Mucosa of gallbladder (tissue), 1 donor: ENCODE measurements around the gene STXBP1. TPM values are rescaled to one million over a fixed set of nuclear protein-coding genes. Genes with fewer than 3 reads are reported as not detected.

Source experiments
- DNase-seq: peaks from one replicate; pipeline ENCODE4 v3.0.0-alpha.2; 2020; ENCODE audit warnings: low spot score
- total RNA-seq: library from RNA; stranded (reverse); gene quantifications from one replicate; pipeline ENCODE4 v1.2.1, GENCODE V29; 2021
- donor health status: DM: no; HTN: no; CAD: no.

STXBP1 gene
- total RNA-seq: 52.8 TPM

DNA sequence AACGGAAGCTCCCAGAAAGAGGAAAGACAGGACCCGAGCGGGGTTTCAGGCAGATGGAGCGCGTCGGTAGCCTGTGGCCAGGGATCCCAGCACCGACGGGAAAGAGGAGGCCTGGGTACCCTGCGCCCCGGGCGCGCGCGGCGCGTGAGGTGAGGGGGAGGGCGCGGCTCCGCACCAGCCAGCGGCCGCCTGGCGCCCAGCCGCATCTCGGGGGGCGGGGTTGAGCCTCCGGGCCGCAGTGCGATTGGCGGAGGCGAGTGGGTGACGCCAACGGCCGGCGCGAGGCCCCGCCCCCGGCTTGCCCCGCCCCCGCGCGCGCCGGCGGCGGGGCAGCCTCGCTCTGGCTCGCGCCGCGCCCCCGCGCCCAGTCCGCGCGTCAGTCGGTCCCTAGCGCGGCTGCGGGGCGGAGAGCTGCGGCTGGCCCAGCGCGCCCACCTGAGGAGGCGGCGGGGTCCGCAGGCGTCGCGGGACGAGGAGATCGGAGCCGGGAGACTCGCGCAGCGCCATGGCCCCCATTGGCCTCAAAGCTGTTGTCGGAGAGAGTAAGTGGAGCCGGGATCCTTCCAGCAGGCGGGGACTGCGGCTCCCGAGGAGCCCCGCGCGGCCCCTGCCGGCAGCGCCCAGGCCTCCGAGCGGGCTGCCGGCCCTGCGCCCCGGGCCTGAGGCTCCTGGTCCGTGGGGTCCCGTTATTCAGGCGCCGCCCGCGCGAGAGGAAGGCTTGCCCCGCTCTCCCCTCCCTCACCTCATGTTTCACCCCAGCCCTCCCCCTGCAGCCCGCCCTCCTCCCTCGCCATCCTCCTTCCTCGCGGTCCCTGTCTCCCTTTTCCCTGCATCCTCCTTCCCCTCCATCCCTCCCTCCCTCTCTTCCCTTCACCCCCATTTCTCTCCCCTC is at the start of gene STXBP1:
Gene STXBP1 (plus strand): TSS at position 379 of the 892 bp plus-strand sequence. CDS start 127 bp downstream, at position 506.
- DNase-seq: peak; percentile 90

DNA sequence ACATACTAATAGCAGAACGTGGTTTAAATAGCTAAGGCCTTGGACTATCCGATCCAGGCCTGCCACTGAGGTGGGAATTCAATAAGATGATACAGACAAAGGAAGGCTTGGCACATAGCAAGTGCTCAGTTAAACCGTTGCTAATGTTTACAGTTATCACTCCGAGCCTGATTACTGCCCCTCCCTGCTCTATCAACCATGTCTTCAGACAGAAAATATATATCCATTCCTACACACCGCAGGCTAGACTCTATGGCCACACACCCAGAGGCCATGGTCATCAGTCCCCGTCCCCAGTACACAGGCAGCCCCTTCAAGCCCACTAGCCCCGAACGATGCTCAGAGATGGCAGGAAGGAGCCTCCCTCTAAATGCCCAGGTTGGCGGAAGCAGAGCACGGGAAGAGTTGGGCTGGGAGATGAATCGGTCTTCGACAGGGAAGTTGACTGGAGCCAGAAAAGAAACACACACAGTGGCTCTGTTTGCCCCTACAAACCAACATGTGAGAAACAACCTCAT is 49.7 kb upstream of the STXBP1 start:
- DNase-seq: no peak

DNA sequence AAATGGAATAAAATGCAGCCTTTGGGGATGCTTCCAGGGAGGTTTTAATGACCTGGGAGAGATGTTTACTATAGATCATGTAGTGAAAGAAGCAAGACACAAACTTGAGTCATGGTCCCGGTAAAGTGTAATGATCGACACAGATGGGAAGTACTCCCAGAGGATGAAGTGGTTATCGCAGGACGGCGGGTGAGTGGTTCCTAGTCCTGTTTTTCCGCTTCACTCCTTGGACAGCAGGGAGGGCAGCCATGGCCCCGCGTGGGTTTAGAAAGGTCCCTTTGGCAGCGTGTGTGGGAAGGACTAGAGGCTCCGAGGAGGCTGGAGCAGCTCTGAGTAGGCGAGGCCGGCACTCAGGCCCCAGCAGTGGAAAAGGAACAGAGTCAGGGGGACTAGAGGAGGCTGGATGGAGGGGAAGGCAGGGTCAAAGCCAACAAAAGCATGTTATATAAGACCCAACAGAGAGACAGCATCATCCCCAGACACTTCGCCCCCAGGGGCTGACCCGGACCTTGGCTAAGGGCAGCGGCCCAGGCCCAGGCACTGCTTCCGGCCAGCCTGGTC is 49.2 kb upstream of the STXBP1 start:
- DNase-seq: no peak

DNA sequence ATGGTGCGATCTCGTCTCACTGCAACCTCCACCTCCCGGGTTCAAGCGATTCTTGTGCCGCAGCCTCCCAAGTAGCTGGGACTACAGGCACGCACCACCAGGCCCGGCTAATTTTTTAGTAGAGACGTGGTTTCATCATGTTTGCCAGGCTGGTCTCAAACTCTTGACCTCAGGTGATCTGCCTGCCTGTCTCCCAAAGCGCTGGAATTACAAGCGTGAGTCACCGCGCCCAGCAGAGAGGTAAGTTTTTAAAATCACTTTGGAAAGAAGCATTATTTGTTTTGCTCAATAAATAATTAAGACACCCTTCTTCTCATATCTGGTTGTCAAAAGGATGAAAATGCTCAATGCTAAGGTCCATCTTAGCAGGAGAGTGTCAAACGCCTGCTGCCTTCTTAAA is 48.5 kb upstream of the STXBP1 start:
- DNase-seq: no peak

DNA sequence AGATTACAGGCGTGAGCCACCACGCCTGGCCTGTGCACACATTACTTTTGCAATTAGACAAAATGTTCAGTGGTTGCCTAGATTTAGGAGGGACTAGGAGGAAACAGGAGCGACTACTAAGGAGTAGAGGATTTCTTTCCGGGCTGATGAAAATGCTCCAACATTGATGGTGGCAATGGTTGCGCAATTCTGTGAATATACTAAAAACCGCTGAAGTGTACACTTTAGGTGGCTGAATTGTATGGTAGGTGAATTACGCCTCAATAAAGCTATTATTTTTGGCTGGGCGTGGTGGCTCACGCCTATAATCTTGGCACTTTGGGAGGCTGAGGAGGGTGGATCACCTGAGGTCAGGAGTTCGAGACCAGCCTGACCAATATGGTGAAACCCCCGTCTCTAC is 46.8 kb upstream of the STXBP1 start:
- DNase-seq: no peak

DNA sequence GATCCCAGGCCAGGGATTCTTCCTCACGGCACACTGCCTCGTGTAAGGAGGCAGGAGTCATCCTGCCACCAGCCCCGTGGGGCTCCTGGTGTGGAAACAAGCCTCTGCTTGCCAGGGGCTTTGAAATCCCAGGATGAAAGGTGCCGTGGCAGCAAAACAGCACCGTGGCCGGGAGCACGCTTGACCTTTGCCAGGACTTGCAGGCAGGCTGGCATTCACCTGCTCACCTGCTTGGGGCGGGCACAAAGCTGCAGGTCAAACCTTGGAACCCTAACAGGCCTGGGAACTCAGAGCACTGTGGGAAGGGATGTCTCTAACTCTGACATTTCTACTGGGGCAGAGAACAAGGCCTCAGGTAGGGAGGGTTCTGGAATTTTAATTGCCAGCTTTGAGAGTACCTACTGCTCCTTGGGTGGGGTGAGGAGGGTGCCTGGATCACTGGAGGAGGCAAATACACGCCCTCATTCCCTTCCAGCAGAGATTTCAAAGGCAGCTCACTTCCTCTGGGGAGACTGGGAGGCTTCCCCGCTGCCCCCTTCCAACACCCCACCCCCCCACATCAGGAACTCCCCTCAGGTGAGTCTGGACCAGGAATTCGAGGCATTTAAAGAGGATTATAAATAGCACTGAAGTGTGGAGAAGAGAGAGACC is 45.6 kb upstream of the STXBP1 start:
- no peak for DNase-seq

DNA sequence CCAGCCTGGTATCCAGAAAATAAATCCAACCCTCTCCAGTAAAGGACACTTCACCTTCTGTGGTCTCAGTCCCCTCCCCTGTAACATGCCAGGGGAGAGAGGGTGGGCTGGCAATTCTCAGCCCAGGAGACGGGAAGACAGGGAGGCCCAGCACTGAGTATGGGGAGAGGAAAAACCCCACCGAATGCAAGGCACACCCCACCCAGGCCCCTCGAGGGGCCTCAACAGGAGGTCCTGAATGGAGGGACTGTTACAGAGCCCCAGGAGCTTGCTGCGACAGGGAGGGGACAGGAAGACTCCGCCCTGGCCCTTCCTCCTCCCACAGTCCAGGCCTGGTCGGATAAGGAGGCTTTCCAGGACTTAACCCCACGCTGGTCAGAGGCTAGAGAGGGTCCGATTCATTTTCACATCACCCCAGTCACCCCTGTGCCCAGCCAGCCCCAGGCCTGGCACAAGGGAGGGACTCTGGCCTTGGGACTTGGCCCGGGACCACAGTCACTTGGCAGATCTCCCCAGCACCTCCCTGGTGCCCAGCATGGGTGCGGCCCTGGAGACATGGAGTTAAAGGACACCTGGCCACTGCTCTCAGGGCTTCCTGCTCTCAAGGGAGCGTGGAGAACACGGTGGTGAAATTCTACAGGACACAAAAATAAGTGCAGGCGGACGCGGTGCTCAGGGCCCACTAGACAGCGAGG is 44.9 kb upstream of the STXBP1 start:
- DNase-seq: peak; percentile 63

DNA sequence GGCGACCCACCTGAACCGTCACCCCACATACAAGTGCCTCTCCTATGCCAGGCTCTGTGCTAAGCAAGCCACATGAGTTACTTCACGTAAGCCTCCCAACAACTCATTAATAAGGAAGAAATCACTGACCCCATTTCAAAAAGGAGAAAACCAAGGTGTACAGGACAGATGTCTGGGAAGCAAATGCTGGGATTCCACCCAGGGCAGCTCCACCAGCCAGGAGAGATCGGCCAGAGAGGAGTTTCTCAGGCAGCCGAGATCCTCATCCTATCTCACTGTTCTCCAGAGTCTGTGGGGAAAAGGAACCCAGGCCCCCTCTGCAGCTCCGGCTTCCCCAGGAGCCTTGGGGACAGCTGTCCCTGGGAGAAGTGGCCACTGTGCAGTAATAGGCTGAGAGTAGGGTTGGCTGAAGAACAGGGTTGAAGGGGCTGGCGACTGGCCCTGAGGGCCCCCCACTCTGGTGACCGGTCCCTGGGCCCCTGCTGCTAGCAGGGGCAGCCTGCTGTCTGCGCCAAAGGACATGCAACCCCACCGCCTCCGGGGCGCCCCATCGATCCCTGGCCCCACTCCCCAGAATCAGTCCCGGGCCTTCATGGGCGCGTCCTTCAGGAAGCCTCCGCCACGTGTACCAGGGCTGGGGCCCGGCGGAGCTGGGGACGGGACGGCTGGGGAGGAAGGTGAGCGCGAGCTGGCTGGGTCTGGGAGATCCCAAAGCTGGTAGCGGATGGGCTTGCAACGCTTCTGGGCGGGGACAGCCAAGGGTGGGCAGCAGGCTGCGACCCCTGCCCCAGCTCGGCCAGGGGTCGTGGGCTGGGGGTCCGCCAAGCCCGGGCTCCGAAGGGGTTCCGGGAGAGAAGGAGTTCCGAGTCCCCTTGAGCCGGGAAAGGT is 44.1 kb upstream of the STXBP1 start:
- no peak for DNase-seq

DNA sequence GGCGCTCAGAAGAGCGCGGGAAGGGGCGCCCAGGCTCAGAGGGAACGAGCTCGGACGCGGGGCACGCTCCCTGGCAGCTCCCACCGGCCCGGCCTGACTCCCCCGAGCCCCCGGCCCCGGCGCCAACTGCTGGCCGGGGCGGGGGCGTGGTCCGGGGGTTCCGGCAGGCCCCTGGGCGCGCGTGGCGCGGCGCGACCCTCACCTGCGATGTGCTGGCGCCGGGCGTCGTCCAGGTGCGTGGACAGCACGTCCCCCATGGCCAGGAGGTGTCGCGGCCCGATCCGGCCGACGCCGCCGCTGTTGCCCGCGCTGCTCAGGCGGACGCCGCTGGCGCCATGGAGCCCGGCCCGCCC is 43.5 kb upstream of the STXBP1 start:
- DNase-seq: no peak

DNA sequence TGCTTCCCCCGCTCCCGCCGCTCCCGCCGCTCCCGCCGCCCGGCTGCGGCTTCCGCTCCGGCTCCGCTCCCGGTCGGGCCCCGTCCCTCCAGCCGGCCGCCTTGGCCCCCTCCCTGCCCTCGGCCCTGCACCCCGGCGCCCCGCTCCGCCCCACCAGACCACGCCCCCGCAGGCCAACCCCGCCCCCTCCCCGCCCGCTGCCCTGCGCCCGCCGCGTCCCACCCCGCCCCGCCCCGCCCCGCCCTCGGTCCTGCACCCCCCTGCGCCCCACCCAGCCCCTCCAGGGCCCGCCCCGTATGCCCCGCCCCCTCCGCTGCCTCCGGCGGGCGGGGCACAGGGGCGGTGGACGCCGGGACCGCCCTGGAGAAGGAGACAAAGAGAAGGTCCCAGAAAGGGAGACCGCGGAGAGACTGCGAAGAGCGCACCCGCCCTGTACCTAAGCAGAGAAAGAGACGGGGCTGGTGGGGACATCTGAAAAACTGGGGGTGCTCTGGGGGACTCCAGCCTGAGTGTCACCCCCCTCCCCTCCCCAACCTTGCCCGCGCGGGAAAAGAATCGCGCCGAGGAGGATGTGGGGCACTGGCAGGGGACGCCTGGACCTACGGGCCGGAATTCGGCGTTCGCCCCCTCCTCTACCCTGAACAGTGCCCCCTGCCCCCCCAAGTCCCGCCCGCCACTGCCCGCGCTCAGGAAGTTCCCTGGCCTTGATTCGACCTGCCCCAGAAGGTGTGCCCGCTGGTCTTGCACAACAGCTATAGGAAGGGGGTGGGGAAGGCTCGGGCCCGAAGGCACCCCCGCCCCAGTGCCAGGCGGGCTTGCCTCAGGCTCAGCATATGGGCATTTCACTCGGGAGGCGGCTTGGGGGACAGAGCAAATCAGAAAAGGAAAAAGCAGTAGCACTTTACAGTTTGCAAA is 42.8 kb upstream of the STXBP1 start:
- peak; percentile 76 for DNase-seq

DNA sequence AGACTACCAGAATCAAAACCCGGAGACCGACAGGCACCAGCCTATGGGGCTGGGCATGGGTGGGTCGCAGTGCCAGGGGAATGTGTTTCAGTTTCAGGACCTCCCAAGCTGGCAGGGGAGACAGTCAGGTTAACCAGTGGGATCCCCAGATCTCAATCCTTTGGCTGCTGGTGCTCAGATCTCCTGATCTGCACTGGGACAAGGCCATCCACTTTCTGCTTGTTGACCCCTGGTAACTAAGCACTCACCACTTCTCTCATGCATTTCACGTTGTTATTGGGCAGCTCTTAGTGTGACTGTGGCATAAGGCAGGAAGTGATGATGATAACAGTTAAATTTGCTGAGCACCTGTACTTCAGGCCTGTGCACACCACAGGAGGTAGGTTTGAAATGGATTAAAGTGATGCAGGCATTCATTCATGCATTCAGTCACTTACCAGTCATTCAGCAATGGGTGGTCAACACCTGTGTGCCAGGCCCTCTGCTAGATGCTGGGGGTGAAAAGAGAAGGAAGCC is 42.1 kb upstream of the STXBP1 start:
- no peak for DNase-seq

DNA sequence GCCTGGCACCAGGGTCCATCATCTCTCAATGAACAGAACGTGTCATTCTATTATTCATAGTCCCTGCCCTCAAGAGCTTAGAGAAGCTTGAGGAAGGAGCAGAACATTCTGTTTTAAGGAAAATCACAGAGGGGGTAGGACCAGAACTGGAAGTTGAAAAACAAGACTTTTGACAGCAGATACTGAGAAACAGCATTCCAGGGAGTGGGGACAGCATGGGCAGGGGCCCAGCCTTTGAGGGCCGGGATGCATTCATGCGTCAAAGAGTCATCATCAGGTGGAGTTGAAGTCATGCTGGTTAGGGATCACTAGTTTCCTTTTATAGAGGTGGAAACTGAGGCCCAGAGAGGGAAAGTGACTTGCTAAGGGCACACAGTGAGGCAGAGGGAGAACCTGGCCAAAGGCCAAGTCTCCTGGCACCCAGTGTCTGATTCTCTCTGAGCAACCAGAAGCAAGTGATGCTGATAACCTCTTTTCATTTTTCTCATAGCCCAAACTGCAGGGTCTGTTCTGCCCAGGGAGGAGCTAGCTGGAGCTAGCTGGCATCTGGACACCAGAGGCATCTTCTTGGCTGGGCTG is 41.5 kb upstream of the STXBP1 start:
- no peak for DNase-seq

DNA sequence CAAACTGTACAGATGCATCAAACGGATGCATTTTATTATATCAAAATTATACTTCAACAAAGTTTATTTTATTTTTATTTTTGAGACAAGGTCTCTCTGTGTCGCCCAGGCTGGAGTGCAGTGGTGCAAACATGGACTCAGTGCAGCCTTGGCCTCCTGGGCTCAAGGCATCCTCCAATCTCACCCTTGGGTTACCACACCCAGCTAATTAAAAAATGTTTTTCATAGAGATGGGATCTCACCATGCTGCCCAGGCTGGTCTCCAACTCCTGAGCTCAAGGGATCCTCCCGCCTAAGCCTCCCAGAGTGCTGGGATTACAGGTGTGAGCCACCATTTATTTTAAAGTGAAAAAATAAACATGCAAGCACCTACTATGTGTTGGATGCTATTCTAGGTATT is 40.1 kb upstream of the STXBP1 start:
- no peak for DNase-seq

DNA sequence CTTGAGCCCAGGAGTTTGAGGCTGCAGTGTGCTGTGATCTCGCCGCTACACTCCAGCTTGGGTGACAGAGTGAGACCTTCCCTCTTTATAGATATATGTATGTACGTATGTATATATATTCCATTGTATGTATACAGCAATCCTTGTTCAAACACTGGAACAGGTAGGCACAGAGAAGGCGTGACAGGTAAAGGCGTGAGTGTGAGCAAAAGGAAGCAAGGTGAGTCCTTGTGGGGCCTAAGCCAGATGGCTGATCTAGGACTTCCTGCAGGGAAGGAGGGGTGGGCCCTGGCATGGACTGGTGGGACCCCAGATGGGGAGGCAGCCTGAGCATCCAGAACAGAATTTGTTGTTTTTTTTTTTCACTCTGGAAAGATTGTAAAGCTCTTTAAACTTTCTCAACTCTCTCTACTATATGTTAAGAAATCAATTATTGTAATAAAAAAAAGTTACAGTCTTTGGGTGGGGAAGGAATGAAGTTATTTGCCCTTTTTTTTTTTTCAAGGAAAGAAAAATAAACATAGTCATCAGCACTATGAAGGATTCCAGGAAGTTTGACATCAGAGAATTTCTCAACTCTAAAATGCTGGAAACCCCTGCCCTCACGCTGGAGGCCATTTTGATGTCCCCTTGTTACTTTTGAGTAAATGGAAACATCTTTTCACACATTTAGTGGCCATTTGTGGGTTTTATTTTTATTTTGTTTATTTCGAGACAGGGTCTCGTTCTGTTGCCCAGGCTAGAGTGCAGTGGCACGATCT is 38.9 kb upstream of the STXBP1 start:
- DNase-seq: no peak

DNA sequence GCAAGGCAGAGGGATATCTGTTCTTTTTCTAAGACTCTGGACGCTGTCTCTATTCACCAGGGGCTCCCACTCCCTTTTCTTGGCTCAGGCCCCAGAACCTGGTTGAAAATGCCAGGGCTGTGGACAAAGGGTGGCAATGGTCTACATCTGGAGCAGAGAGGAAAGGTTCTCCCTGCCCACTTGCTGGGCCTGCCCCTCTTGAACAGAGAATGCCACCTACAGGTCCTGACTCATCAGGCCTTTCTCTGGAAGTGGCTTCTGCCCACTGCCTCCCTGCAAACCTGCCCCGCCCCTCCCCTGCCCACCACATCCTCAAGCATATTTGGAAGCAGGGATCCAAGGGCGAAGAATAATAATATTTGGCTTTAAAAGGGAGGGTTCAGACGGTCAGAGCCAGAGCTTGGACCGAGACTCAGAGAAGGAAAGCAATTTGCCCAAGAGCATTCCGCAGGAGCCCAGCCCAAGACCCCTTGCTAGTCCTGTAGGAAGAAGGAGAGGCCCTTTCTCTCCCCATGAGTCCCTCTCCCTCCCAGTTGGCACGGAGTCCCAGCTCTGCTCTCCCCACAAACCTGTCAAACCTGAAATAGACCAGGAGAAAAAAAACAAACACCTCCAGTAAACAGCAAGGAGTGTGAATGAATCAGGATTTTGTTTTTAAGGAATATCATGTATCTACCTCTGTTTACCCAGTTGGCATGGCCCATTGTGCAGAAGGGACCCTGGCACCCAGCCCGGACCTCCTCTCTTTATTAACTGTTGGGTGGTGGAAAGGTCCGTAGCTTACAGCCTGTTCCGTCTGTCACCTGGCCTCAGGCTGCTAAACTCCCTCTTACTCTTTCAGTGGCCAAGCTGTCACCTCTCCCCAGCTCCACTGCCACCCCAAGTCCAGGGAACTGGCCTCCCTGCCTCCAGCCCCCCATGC is 37.7 kb upstream of the STXBP1 start:
- peak; percentile 89 for DNase-seq

DNA sequence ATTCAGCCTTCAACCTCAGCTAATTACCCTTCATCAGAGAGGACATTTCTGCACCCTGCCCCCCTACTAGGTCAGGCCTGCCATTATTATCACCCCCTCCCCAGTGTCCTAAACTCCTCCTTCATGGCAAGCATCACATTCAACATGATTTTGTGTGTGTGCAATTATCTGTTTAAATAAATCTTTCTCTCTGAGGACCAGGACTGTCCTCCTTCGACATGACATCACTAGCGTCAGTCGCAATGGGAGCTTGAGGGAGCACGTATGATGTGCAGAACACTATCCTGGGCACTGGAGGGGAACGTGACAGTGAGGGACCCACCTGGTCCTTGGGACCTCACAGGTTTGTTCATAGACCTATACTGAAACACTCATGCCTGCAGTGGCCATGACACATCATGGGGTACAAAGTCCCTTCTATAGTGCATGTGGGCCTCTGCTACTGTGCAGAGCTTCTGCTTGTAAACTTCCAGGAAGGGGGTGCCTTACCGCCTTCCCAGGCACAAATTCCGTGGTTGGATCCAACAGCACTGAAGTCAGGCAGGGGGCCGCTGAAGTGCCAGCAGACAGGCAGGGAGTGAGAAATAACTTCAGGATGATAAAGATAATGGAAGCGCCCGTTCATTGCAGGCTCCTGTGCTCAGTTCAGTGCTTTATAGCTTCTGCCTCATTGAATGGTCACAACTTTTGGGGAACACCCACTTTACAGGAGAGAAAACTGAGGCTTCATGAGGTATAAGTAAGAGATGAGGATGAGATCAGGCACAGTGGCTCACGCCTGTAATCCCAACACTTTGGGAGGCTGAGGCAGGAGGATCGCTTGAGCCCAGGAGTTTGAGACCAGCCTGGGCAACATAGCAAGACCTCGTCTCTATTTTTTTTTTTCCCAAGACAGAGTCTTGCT is 36.0 kb upstream of the STXBP1 start:
- peak; percentile 59 for DNase-seq
